Activated B cell treated with CpG ODN at 0.5 μM for 24 hours (primary cell): ENCODE data around the gene INF2. TPM values are rescaled to one million over a fixed set of nuclear protein-coding genes. Genes with fewer than 3 reads are reported as not detected.

Experiments used
- ATAC-seq: fragments of 200-7000 bp; cut with Tn5 transposase; one replicate; pipeline ENCODE4 v1.10.0; 2021; ENCODE audit warnings: low read depth, mild to moderate bottlenecking, moderate library complexity
- CTCF ChIA-PET: fragments of 350-600 bp; sonication (Branson Sonifier 250); formaldehyde crosslinking; loops from one replicate; lab custom pipeline; 2021; ENCODE audit warnings: antibody characterized with exemption; lab: Charles Lee
- POLR2A ChIA-PET: fragments of 350-600 bp; sonication (Branson Sonifier 250); formaldehyde crosslinking; loops from one replicate; lab custom pipeline; 2021; ENCODE audit warnings: antibody characterized with exemption; lab: Charles Lee
- DNase-seq: peaks from one replicate; pipeline ENCODE4 v3.0.0; 2022
- H3K27ac Mint-ChIP-seq: one replicate; pipeline ENCODE4 v1.8.0; 2020; ENCODE audit warnings: mixed read lengths
- H3K27me3 Mint-ChIP-seq: one replicate; pipeline ENCODE4 v1.8.0; 2021; ENCODE audit warnings: mixed read lengths
- H3K36me3 Mint-ChIP-seq: one replicate; pipeline ENCODE4 v1.8.0; 2021; ENCODE audit warnings: low read depth, mixed read lengths
- H3K4me1 Mint-ChIP-seq: one replicate; pipeline ENCODE4 v1.8.0; 2021; ENCODE audit warnings: mixed read lengths
- H3K4me3 Mint-ChIP-seq: one replicate; pipeline ENCODE4 v1.8.0; 2020; ENCODE audit warnings: mild to moderate bottlenecking, mixed read lengths
- H3K9me3 Mint-ChIP-seq: one replicate; pipeline ENCODE4 v1.8.0; 2020; ENCODE audit warnings: mixed read lengths
- intact Hi-C: fragments of 100-400 bp; cut with micrococcal nuclease; formaldehyde crosslinking; loops from one replicate; pipeline ENCODE4 v1.15.1; 2024
- total RNA-seq: library from RNA; stranded (reverse); gene quantifications from 2 replicates; pipeline ENCODE4 v1.2.3, GENCODE V29; 2022
- TF ChIP-seq, protein P1 (sequence below): fragments of 200-600 bp; IDR thresholded peaks from one replicate; pipeline ENCODE4 v1.8.0; 2022; ENCODE audit warnings: antibody characterized with exemption, mild to moderate bottlenecking

INF2 gene
- total RNA-seq, 1 donor from 2014 or later: 47.2 TPM

DNA sequence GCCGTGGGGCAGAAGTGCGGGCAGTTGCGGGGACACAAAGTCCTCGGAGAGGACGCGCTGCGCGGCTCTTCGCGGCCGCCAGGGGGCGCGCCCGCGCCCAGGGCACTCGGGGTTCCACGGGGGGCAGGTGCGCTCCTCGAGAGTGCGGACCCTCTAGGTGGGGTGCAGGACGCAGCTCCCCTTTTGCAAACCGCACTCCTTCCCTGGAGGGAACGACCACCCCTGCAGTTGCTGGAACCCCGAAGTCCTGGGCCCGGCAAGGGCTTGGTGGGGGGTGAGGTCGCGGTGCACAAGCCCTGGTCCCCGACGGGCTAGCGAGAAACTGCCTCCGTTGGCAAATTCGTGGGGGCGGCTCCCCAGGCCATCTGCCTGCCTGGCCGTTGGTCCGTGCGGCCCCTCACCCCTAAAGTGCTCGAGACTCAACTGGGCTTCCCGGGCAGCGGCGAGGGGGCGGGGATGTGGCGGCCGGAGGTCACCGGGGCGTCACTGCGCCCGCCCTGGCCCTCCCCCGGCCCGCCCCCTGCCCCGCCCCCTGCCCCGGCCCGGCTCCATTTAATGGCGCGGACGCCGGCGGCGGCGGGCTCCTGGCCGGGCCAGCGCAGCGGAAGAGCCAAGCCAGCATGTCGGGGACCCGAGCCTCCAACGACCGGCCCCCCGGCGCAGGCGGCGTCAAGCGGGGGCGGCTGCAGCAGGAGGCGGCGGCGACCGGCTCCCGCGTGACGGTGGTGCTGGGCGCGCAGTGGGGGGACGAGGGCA is 34.4 kb downstream of the INF2 start, which contains the start of gene ADSS1:
Gene ADSS1 (plus strand): TSS at position 579 of the 756 bp plus-strand sequence. CDS start 42 bp downstream, at position 621.
- TF ChIP-seq, protein P1, sequence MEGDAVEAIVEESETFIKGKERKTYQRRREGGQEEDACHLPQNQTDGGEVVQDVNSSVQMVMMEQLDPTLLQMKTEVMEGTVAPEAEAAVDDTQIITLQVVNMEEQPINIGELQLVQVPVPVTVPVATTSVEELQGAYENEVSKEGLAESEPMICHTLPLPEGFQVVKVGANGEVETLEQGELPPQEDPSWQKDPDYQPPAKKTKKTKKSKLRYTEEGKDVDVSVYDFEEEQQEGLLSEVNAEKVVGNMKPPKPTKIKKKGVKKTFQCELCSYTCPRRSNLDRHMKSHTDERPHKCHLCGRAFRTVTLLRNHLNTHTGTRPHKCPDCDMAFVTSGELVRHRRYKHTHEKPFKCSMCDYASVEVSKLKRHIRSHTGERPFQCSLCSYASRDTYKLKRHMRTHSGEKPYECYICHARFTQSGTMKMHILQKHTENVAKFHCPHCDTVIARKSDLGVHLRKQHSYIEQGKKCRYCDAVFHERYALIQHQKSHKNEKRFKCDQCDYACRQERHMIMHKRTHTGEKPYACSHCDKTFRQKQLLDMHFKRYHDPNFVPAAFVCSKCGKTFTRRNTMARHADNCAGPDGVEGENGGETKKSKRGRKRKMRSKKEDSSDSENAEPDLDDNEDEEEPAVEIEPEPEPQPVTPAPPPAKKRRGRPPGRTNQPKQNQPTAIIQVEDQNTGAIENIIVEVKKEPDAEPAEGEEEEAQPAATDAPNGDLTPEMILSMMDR: peak; percentile 94
- CTCF ChIA-PET: interaction anchor here (0.8 to 2.6 kb wide), 2 partner anchors 29 to 79 kb away, joined by 3 to 9 read pairs; partner anchors contain the start of gene SIVA1
- H3K4me3 Mint-ChIP-seq: peak within 1 kb of the TSS; percentile 78
- POLR2A ChIA-PET: interaction anchor here (1.0 to 1.2 kb wide), 2 partner anchors 13 to 15 kb away, joined by 4 read pairs; no protein-coding TSS in a partner anchor
- peaks cover 5% of the 10 kb centered on the region for H3K27me3 Mint-ChIP-seq
- no peak within 1 kb of the TSS for H3K27ac Mint-ChIP-seq
- ATAC-seq: peak; percentile 83
- H3K36me3 Mint-ChIP-seq: peaks cover 7% of the 10 kb centered on the region
- no peaks in the 10 kb centered on the region for H3K9me3 Mint-ChIP-seq
- intact Hi-C loops: loop anchor here (1.0 to 5.0 kb wide), 3 partner anchors 28 to 323 kb away; no protein-coding TSS in a partner anchor
- DNase-seq: peak; percentile 68
- H3K4me1 Mint-ChIP-seq: no peaks in the 10 kb centered on the region

DNA sequence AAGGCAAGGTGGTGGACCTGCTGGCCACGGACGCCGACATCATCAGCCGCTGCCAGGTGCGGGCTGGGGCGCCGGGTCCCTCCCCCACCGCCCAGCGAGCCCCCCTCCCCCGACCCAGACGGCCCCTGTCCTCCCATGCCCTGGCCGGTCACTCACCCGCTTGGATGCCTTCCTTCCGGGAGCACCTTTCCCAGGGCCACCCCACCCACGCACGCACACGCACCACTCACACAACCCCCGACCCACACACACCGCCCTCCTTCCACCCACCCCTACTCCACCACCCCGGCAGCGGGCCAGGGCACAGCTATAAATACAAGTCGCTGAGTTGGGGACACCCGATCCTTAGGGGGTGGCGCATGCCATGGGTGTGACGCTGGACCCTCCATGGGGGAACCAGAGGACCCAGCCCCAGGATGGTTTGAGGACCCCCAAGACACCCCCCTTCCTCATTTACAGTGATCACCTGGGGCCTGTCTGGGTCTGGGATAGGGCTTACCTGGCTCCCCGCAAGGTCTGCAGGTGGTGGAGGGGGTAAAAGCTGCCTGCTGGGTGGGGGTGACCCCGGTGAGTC is 35.1 kb downstream of the INF2 start:
- TF ChIP-seq, protein P1: no peak
- CTCF ChIA-PET: no interaction called here
- DNase-seq (no peak), ATAC-seq (no peak)
- Mint-ChIP-seq H3K9me3 (no peaks in the 10 kb centered on the region), H3K27me3 (peaks cover 5% of the 10 kb centered on the region), H3K4me1 (no peaks in the 10 kb centered on the region), H3K4me3 (peak overlapping the region; percentile 64), H3K36me3 (peaks cover 6% of the 10 kb centered on the region), H3K27ac (no peak overlapping the region)
- intact Hi-C loops: loop anchor here (1.0 to 5.0 kb wide), 2 partner anchors 28 to 323 kb away; no protein-coding TSS in a partner anchor
- POLR2A ChIA-PET: interaction anchor here (1.0 kb wide), 1 partner anchor 14 kb away, joined by 4 read pairs; no protein-coding TSS in a partner anchor

- Mint-ChIP-seq H3K27me3 (peaks cover 5% of the 10 kb centered on the region), H3K27ac (no peak overlapping the region), H3K9me3 (no peaks in the 10 kb centered on the region), H3K4me1 (no peaks in the 10 kb centered on the region), H3K36me3 (no peaks in the 10 kb centered on the region), H3K4me3 (peak overlapping the region; percentile 64)
- no peak for ATAC-seq
- TF ChIP-seq, protein P1: no peak
- ChIA-PET CTCF (no interaction called here), POLR2A (interaction anchor here (1.0 to 1.3 kb wide), 2 partner anchors 14 to 67 kb away, joined by 4 read pairs; no protein-coding TSS in a partner anchor)
- intact Hi-C loops: loop anchor here (1.0 to 5.0 kb wide), 2 partner anchors 27 to 322 kb away; no protein-coding TSS in a partner anchor
- DNase-seq: no peak
Observed at GRCh38 chr14:104724981-104725771, 35.8 kb downstream of the INF2 start.

DNA sequence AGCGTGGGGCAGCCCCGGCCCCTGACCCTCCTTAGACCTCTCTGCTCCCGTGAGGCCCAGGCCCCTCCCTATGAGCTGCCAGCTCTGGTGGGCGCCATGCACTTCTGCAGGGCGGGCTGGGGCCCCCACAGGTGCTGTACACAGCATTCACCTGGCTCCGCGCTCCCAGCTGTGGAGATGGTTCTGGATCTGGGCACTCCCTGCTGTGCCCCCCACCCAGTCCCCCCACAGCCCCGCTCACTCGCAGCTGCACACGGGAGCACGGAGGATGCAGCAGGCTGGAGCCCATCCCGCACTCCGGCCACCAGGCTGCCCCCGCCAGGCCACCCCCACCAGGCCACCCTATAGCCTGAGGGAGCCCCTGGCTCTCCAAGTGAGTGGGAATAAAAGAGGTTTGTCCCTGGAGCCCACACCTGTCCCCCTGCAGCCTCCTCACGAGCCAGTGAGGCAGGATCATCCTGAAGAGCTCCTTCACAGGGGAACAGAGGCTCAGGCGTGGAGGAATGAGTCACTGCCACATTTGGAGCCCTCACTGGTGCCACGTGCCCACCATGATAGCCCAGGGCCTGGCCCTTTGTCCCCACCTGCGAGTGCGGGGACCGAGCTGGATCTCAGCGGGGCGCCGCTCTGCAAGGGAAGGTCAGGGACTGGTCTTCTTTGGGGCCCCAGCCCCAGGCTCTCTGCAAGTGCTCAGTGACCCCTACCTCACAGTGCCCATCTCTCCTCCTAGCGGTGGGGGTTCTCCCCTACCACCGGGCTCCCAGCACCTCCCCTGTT is 36.5 kb downstream of the INF2 start:
- no peaks in the 10 kb centered on the region for H3K36me3 Mint-ChIP-seq
- ChIA-PET POLR2A (interaction anchor here (1.3 kb wide), 1 partner anchor 68 kb away, joined by 4 read pairs; no protein-coding TSS in a partner anchor), CTCF (no interaction called here)
- H3K4me1 Mint-ChIP-seq: no peaks in the 10 kb centered on the region
- H3K27me3 Mint-ChIP-seq: peaks cover 5% of the 10 kb centered on the region
- DNase-seq (no peak), ATAC-seq (no peak)
- H3K4me3 Mint-ChIP-seq: no peak overlapping the region
- intact Hi-C loops: no loop called here
- TF ChIP-seq, protein P1: no peak
- H3K27ac Mint-ChIP-seq: no peak overlapping the region
- H3K9me3 Mint-ChIP-seq: no peaks in the 10 kb centered on the region
